ENCODE measurements around the gene NPPB. TPM values are rescaled to one million over a fixed set of nuclear protein-coding genes. Genes with fewer than 3 reads are reported as not detected.

Gene NPPB
- total RNA-seq, 1 experiment from 2014 or later, result not detected

GRCh38 chr1:11847667-11848372 lies 10.9 kb downstream of the NPPB start, which contains the start of gene NPPA:
Gene NPPA, minus strand, starts transcription at chr1:11847783. Its CDS starts 99 bp downstream, at chr1:11847684.
- H3K4me1 Mint-ChIP-seq (ENCODE audit: low read depth, unreplicated experiment), result no peaks in the 10 kb centered on the region
- no peak within 1 kb of the TSS for H3K4me3 Mint-ChIP-seq (ENCODE audit: low read depth, unreplicated experiment)
- BruUV-seq (replicated peaks), result no TSS peak
- peaks cover 11% of the 10 kb centered on the region for H3K27me3 Mint-ChIP-seq (ENCODE audit: unreplicated experiment)
- peak within 1 kb of the TSS; percentile 36 for H3K27ac Mint-ChIP-seq (ENCODE audit: unreplicated experiment)
- peaks cover 31% of the 10 kb centered on the region for H3K36me3 Mint-ChIP-seq (ENCODE audit: insufficient read depth, unreplicated experiment)
- intact Hi-C loops (cut with micrococcal nuclease; ENCODE audit: unreplicated experiment), result no loop called here
- DNase-seq, result no peak
- CTCF ChIA-PET, result interaction anchor here (0.6 kb wide), 1 partner anchor 44 kb away, joined by 4 read pairs; no protein-coding TSS in a partner anchor
- no peaks in the 10 kb centered on the region for H3K9me3 Mint-ChIP-seq (ENCODE audit: low read depth, unreplicated experiment)
- TF ChIP-seq CTCF (IDR thresholded peaks at IDR 0.05; ENCODE audit: unreplicated experiment), result no peak

DNA sequence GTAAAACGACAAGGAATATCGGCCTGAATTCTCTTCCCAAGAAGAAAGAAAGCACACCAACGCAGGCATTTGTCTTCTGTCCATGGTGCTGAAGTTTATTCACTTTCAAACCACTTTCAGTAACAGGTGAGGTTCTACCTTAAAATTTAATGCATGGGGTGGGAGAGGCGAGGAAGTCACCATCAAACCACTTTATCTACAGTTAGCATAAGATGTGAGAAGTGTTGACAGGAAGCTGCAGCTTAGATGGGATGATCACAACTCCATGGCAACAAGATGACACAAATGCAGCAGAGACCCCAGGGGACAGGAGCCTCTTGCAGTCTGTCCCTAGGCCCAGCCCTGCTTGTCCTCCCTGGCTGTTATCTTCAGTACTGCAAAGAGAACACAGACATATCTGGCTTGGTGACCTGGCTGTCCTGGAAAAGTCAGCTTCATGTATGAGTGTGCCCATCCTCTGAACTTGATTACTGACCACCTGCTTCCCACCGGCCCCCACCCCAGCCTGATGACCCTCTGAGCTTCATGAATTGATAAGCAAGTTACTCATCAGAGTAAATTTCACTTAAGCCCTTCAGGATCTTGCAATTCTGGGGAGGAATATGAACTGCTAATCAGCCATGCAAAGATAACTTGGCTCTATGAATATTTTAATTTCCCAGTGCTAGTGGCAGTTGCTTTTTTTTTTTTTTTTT lies 13.0 kb downstream of the NPPB start:
- CTCF ChIA-PET, result interaction anchor here (0.7 kb wide), 1 partner anchor 146 kb away, joined by 3 read pairs; no protein-coding TSS in a partner anchor
- DNase-seq, result no peak
- no peak overlapping the region for H3K27ac Mint-ChIP-seq (ENCODE audit: unreplicated experiment)

GRCh38 chr1:11842154-11843041 lies 16.3 kb downstream of the NPPB start:
- Mint-ChIP-seq H3K4me1 (ENCODE audit: low read depth, unreplicated experiment) (no peaks in the 10 kb centered on the region), H3K27ac (ENCODE audit: unreplicated experiment) (no peak overlapping the region), H3K36me3 (ENCODE audit: insufficient read depth, unreplicated experiment) (peaks cover 45% of the 10 kb centered on the region), H3K27me3 (ENCODE audit: unreplicated experiment) (no peaks in the 10 kb centered on the region), H3K9me3 (ENCODE audit: low read depth, unreplicated experiment) (no peaks in the 10 kb centered on the region), H3K4me3 (ENCODE audit: low read depth, unreplicated experiment) (no peak overlapping the region)
- CTCF ChIA-PET, result no interaction called here
- intact Hi-C loops (cut with micrococcal nuclease; ENCODE audit: unreplicated experiment), result no loop called here
- TF ChIP-seq CTCF (IDR thresholded peaks at IDR 0.05; ENCODE audit: unreplicated experiment), result no peak
- BruUV-seq (replicated peaks), result no TSS peak
- DNase-seq, result no peak

More for the DNA sequence above, 13.0 kb downstream of the NPPB start:
- peaks cover 38% of the 10 kb centered on the region for H3K36me3 Mint-ChIP-seq (ENCODE audit: insufficient read depth, unreplicated experiment)
- BruUV-seq (replicated peaks), result no TSS peak
- intact Hi-C loops (cut with micrococcal nuclease; ENCODE audit: unreplicated experiment), result no loop called here
- H3K4me1 Mint-ChIP-seq (ENCODE audit: low read depth, unreplicated experiment), result no peaks in the 10 kb centered on the region
- no peak for TF ChIP-seq CTCF (IDR thresholded peaks at IDR 0.05; ENCODE audit: unreplicated experiment)
- H3K9me3 Mint-ChIP-seq (ENCODE audit: low read depth, unreplicated experiment), result no peaks in the 10 kb centered on the region
- no peaks in the 10 kb centered on the region for H3K27me3 Mint-ChIP-seq (ENCODE audit: unreplicated experiment)
- H3K4me3 Mint-ChIP-seq (ENCODE audit: low read depth, unreplicated experiment), result no peak overlapping the region

Measured in Calu3 (cell line).